ENCODE data around the gene B3GLCT.
"Not testable (repeated sequence)": the region's sequence is repeated elsewhere in the genome, so short reads cannot be mapped to it uniquely, and the experiment has no call there.

B3GLCT gene

GRCh38 chr13:31184981-31185645 lies 14.7 kb upstream of the B3GLCT start:
- DNase-seq: no peak

DNA sequence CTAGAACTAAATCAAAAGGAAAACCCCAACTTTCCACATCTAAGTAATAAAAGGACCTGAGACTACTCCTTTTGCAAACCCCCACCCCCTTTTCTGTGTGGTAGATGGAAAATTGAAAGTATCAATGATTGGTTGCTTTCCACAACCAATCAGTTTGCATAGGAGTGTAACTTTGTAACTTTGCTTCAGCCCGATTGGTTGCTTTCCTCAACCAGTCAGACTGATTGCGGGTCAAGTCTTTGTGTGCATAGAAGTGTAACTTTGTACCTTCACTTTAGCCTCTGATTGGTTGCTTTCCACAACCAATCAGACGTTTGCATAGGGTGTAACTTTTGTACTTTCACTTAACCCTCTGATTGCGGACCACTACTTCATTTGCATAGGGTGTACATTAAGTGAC lies 8.0 kb upstream of the B3GLCT start:
- no peak for DNase-seq

GRCh38 chr13:31192306-31192705 lies 7.5 kb upstream of the B3GLCT start:
- no peak for DNase-seq

GRCh38 chr13:31195616-31196015 lies 4.2 kb upstream of the B3GLCT start:
- no peak for DNase-seq

- DNase-seq: no peak
These were observed 2.8 kb upstream of the B3GLCT start for GRCh38 chr13:31196992-31197391.

GRCh38 chr13:31198519-31198918 lies 1.3 kb upstream of the B3GLCT start:
- no peak for DNase-seq

DNA sequence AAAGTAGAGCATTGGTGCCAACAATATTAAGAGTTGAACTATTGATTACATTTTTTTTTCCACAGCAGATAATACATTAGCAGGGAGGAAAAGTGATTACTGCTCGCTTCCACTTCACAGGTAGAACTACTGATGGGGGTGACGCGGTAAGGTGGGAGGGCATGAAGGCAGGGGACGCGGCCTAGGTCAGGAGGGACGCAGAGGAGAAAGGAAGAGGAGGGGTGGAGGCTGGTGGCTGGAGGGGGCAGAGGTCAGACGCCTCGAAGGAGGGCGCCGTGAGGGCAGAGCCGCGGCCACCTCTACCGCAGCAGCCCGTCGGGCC lies 287 bp upstream of the B3GLCT start:
- no peak for DNase-seq

GRCh38 chr13:31200637-31200971 lies 829 bp downstream of the B3GLCT start:
- peak; percentile 39 for DNase-seq

DNA sequence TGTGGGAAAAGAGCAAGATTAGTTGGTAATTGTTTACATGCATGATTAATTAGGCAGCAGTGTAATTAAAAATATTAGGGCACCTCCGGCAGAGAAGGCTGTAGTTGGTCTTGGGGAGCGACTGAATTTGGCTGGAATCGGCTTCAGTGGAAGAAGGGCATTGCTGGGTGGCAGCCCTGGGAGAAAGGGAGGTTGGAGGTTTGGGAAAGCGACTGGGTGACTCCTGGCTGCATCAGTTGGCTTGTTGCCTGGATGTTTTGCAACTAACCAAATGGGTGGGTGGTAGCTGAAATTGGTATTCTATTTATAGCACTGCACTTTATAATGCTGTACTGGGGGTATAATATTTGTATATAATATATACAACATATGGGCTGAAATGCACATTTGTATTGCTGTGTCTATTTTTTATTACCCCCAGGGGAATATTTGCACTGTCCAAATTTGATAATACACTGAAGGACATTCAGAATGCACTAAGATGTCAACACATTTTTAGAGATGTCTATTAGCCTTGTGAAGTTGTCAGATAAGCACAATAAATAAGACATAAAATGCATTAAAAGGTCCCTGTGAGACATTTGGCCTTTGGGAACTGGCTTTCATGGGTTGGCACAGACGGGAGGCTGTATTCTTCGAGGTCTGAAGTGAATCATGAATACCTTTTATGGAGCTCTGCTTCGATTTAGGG lies 1.7 kb downstream of the B3GLCT start:
- no peak for DNase-seq

DNA sequence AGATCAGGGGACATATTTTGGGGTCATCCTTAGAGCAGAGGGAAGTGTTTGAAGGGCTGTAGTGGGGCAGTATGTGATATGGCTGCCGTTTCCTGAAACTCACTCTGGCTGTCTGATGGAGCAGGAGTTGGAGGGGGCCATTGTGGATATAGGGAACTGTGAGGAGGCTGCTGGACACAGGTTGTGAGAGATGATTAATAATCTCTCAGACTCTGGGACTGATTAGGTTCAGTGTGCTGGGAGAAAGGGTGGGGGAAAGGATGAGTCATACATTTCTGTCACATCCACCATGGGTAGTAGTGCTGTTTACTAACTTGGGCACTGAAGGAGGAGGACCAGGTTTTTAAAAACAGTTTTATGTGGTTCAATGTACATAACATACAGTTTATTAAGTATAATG lies 4.8 kb downstream of the B3GLCT start:
- DNase-seq: no peak

GRCh38 chr13:31207661-31208552 lies 8.1 kb downstream of the B3GLCT start:
- DNase-seq: no peak

GRCh38 chr13:31208559-31209122 lies 8.9 kb downstream of the B3GLCT start:
- no peak for DNase-seq

- peak; percentile 10 for DNase-seq
These were observed 9.5 kb downstream of the B3GLCT start for GRCh38 chr13:31209172-31209840.

DNA sequence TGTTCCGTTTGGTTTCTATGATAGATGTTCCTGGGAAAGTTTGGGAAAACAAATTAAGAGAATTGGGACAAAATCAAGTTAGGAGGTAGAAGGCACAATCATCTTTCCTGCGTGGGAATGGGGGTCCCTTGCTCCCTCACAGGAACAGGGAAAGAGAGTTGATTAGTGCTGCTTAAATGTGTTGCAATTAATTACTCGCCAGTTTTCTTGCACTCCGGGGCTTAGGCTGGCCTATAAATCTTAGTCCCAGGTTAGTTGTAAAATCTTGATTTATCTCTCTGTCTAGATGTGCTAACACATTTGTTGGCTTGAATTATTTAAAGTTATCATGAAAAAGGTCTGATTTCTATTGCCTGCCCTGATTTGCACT lies 10.1 kb downstream of the B3GLCT start:
- DNase-seq: no peak

GRCh38 chr13:31213651-31214289 lies 14.0 kb downstream of the B3GLCT start:
- DNase-seq: no peak

GRCh38 chr13:31214435-31214834 lies 14.7 kb downstream of the B3GLCT start:
- DNase-seq: no peak

DNA sequence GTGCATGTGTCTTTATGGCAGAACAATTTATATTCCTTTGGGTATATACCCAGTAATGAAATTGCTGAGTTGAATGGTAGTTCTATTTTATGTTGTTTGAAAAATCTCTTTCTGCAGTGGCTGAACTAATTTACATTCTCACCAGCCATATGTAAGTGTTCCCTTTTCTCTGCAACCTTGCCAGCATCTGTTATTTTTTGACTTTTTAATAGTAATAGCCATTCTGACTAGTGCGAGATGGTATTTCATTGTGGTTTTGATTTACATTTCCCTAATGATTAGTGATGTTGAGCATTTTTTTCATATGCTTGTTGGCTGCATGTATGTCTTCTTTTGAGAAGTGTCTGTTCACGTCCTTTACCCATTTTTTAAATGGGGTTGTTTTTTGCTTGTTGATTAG lies 17.1 kb downstream of the B3GLCT start:
- DNase-seq: not testable (repeated sequence)

GRCh38 chr13:31219909-31220598 lies 20.3 kb downstream of the B3GLCT start:
- no peak for DNase-seq

- no peak for DNase-seq
These were observed 21.3 kb downstream of the B3GLCT start for GRCh38 chr13:31221057-31221456.

- no peak for DNase-seq
These were observed 23.4 kb downstream of the B3GLCT start for GRCh38 chr13:31223215-31223614.

- DNase-seq: no peak
These were observed 23.9 kb downstream of the B3GLCT start for GRCh38 chr13:31223640-31224039.

DNA sequence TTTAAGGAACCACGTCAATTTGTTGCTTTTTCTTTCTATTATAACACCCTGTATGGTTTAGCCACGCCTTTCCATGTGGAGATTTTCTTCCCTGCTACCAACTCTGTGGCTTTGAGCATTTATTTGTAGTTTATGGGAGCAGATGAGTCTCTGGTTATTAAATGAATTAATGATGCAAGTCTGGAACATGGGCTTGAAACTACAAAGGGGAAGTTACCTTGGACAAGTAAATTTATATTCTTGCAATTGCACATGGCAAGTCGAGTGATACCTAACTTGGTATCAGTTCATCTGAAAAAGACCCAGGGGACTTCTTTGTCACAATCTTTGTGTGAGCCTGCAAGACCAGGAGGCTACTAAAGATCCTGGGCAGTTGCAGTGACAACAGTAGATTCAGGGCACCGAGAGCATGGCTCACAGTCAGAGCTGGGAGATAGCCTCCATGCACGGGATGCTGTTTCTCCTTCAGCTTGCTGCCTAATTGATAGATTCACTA lies 24.4 kb downstream of the B3GLCT start:
- DNase-seq: no peak
